DOHH2 (cell line): ENCODE data around the gene VARS2.

ENCODE experiments used
- EZH2phosphoT487 ChIP-seq: fragments of 200-600 bp; sonication (generic); IDR thresholded peaks from 2 replicates; pipeline ENCODE4 v1.6.1; 2017; ENCODE audit warnings: borderline replicate concordance, mild to moderate bottlenecking, antibody characterized with exemption, low read length, moderate library complexity, mixed read lengths
- TF ChIP-seq, protein P1 (sequence below): fragments of 200-600 bp; sonication (generic); IDR thresholded peaks from one replicate; pipeline ENCODE4 v1.5.1; 2014; ENCODE audit warnings: antibody characterized with exemption, mild to moderate bottlenecking, low read depth, low read length; ENCODE audit not compliant: poor library complexity, severe bottlenecking

DNA sequence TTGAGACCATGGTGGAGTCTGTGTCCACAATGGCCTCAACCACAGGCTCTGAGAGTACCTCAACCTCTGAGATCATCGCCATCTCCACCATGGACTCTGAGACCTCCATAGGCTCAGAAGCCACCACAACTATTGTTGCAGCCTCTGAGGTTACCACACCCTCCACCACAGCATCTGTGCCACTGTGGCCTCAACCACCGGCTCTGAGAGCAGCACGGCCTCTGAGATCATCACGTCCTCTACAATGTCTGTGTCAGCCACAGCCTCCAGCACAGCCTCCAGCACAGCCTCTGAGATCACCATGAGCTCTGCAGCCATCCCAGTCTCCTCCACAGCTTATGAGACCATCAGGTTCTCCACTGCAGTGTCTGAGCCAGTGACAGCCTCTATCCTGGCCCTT is 50.0 kb downstream of the VARS2 start:
- TF ChIP-seq, protein P1, sequence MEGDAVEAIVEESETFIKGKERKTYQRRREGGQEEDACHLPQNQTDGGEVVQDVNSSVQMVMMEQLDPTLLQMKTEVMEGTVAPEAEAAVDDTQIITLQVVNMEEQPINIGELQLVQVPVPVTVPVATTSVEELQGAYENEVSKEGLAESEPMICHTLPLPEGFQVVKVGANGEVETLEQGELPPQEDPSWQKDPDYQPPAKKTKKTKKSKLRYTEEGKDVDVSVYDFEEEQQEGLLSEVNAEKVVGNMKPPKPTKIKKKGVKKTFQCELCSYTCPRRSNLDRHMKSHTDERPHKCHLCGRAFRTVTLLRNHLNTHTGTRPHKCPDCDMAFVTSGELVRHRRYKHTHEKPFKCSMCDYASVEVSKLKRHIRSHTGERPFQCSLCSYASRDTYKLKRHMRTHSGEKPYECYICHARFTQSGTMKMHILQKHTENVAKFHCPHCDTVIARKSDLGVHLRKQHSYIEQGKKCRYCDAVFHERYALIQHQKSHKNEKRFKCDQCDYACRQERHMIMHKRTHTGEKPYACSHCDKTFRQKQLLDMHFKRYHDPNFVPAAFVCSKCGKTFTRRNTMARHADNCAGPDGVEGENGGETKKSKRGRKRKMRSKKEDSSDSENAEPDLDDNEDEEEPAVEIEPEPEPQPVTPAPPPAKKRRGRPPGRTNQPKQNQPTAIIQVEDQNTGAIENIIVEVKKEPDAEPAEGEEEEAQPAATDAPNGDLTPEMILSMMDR = no peak
- TF ChIP-seq EZH2phosphoT487 = no peak
